ENCODE data around the gene FTCD.

The FTCD gene

GRCh38 chr21:46092811-46093667 lies 62.3 kb downstream of the FTCD start:
- no peak overlapping the region for H3K4me3 ChIP-seq (ENCODE audit: low read length)
- no peak for TF ChIP-seq ZNF274 (IDR thresholded peaks at IDR 0.05; ENCODE audit: low read depth, low read length)

DNA sequence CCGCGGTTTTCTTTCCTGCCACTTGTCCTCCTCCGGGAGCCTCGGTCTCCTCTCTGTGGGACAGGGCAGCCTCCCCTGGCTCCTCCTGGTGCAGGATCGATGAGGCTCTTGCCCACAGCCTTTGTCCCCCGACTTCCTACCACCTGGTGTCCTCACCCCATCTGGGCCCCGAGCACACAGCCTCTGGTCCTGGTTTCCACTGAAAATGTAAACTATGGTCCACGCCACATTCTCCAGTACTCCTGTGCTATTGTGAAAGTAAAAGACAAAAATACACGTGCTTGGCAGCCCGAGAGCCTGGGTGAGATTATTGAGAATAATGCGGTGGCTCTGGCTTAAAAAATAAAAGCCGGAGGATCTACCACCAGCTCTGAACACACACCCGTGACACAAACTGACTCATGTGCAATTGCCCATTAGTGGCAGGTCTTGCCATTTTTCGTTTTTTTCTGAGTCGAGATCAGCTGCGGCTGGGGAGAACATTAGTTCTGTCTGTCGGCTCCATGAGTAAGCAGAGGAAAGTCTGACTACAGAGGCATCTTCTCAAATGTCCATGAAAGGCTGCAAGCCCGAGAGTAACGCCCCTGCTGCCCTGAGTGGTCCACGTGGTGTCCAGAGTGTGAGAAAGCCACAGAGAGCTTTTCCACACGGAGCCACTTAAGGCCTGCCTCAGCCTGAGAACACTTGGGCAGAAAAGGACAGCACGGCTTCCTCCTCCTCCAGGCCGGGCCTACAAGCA lies 63.2 kb downstream of the FTCD start:
- TF ChIP-seq ZNF274 (IDR thresholded peaks at IDR 0.05; ENCODE audit: low read depth, low read length): no peak
- H3K4me3 ChIP-seq (ENCODE audit: low read length): no peak overlapping the region

DNA sequence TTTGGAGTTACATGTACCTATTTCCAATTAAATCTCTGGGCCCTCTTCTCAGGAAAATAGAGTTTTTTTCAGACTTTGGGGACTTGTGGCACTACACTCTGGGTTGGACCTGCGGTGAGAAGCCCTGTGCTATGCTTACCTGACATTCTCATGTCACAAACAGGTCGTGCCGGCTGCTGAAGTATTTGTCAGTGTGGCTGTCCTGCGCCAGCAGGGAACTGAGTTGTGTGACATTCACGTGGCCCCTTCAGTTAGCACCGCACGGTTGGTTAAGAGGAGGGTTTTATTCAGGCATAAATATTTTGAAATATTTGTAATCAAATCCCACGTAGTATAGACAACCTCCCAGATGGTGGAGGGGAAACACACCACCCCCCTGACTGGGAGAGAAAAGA lies 63.8 kb downstream of the FTCD start:
- no peak for TF ChIP-seq ZNF274 (IDR thresholded peaks at IDR 0.05; ENCODE audit: low read depth, low read length)
- H3K4me3 ChIP-seq (ENCODE audit: low read length): no peak overlapping the region

DNA sequence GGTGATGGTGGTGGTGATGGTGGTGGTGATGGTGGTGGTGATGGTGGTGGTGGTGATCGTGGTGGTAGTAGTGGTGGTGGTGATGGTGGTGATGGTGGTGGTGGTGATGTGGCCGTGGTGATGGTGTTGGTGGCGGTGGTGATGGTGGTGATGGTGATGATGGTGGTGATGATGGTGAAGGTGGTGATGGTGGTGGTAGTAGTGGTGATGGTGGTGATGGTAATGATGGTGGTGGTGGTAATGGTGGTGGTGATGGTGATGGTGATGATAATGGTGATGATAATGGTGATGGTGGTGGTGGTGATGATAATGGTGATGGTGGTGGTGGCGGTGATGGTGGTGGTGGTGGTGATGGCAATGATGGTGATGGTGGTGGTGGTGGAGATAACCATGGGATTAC lies 64.3 kb downstream of the FTCD start:
- H3K4me3 ChIP-seq (ENCODE audit: low read length): no peak overlapping the region
- no peak for TF ChIP-seq ZNF274 (IDR thresholded peaks at IDR 0.05; ENCODE audit: low read depth, low read length)

GRCh38 chr21:46089285-46089684 lies 66.1 kb downstream of the FTCD start:
- H3K4me3 ChIP-seq (ENCODE audit: low read length): no peak overlapping the region
- TF ChIP-seq ZNF274 (IDR thresholded peaks at IDR 0.05; ENCODE audit: low read depth, low read length): no peak

DNA sequence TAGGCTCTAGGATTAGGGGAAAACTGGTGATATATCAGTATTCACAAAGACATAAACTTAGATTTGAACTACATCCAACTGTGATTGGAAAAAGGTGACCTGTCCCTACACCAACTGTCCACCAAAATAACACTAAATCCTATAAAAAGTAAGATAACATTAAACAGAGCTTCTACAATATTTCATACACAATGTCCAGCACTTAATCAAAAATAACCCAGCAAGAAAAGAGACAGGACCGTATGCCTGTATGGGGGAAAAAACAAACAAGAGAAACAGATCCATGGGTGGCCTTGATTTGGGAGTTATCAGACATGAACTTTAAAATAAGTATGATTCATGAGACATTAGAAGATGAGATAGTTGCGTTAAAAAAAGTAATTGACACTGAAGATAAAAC lies 67.2 kb downstream of the FTCD start:
- TF ChIP-seq ZNF274 (IDR thresholded peaks at IDR 0.05; ENCODE audit: low read depth, low read length): no peak
- H3K4me3 ChIP-seq (ENCODE audit: low read length): no peak overlapping the region

DNA sequence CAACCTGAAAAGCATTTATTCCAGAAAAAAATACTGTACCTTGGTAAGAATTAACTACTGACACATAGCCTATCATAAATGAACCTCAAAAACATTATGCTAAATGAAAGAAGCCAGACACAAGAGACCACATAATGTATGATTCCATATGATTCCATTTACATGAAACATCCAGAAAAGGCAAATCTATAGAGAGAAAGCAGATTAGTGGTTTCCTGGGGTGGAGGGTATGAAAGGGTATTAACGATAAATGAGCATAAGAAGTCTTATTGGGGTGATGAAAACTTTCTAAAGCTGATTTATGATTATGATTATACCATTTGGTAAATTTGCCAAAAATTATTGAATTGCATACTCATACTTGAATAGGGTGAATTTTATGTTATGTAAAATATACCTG lies 67.7 kb downstream of the FTCD start:
- H3K4me3 ChIP-seq (ENCODE audit: low read length): no peak overlapping the region
- TF ChIP-seq ZNF274 (IDR thresholded peaks at IDR 0.05; ENCODE audit: low read depth, low read length): no peak
